ENCODE results near the gene ATP4B.

GRCh38 chr13:113656003-113656588 is 1.9 kb downstream of the ATP4B start:
- TF ChIP-seq EP300 (IDR thresholded peaks at IDR 0.05; ENCODE audit: borderline replicate concordance in 1 of 2, low read depth in 1 of 2, low read length in 1 of 2) (no peak), JUND (IDR thresholded peaks at IDR 0.05) (no peak), CTCF (IDR thresholded peaks at IDR 0.05) (no peak), GABPA (IDR thresholded peaks at IDR 0.05; ENCODE audit: low read depth) (no peak), MAX (IDR thresholded peaks at IDR 0.05; ENCODE audit: low read depth) (no peak)
